ENCODE data around the gene VPS4B.

Gene VPS4B

GRCh38 chr18:63348508-63349136 is 73.7 kb downstream of the VPS4B start:
- ATAC-seq (ENCODE audit: low read depth): no peak
- Histone ChIP-seq H3K27me3 (ENCODE audit: insufficient read depth, poor library complexity, severe bottlenecking) (no peaks in the 10 kb centered on the region), H3K4me3 (ENCODE audit: severe bottlenecking) (no peak overlapping the region), H3K27ac (ENCODE audit: poor library complexity, severe bottlenecking) (peak overlapping the region; percentile 86), H3K36me3 (ENCODE audit: low read depth) (peaks cover 92% of the 10 kb centered on the region), H3K9me3 (ENCODE audit: severe bottlenecking) (no peaks in the 10 kb centered on the region), H3K4me1 (ENCODE audit: insufficient read depth, poor library complexity, severe bottlenecking) (peaks cover 24% of the 10 kb centered on the region)
- TF ChIP-seq, protein P1, sequence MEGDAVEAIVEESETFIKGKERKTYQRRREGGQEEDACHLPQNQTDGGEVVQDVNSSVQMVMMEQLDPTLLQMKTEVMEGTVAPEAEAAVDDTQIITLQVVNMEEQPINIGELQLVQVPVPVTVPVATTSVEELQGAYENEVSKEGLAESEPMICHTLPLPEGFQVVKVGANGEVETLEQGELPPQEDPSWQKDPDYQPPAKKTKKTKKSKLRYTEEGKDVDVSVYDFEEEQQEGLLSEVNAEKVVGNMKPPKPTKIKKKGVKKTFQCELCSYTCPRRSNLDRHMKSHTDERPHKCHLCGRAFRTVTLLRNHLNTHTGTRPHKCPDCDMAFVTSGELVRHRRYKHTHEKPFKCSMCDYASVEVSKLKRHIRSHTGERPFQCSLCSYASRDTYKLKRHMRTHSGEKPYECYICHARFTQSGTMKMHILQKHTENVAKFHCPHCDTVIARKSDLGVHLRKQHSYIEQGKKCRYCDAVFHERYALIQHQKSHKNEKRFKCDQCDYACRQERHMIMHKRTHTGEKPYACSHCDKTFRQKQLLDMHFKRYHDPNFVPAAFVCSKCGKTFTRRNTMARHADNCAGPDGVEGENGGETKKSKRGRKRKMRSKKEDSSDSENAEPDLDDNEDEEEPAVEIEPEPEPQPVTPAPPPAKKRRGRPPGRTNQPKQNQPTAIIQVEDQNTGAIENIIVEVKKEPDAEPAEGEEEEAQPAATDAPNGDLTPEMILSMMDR (IDR thresholded peaks at IDR 0.05; ENCODE audit: poor library complexity, severe bottlenecking): no peak
- DNase-seq (ENCODE audit: low spot score): no peak

- H3K9me3 ChIP-seq (ENCODE audit: severe bottlenecking): no peaks in the 10 kb centered on the region
- no peak overlapping the region for H3K4me3 ChIP-seq (ENCODE audit: severe bottlenecking)
- TF ChIP-seq, protein P1 (IDR thresholded peaks at IDR 0.05; ENCODE audit: poor library complexity, severe bottlenecking): no peak
- no peak for DNase-seq (ENCODE audit: low spot score)
- ATAC-seq (ENCODE audit: low read depth): peak; percentile 61
- H3K4me1 ChIP-seq (ENCODE audit: insufficient read depth, poor library complexity, severe bottlenecking): peaks cover 24% of the 10 kb centered on the region
- peak overlapping the region; percentile 86 for H3K27ac ChIP-seq (ENCODE audit: poor library complexity, severe bottlenecking)
- H3K36me3 ChIP-seq (ENCODE audit: low read depth): peaks cover 92% of the 10 kb centered on the region
- H3K27me3 ChIP-seq (ENCODE audit: insufficient read depth, poor library complexity, severe bottlenecking): no peaks in the 10 kb centered on the region
Measured at GRCh38 chr18:63346480-63347183, 75.6 kb downstream of the VPS4B start.

DNA sequence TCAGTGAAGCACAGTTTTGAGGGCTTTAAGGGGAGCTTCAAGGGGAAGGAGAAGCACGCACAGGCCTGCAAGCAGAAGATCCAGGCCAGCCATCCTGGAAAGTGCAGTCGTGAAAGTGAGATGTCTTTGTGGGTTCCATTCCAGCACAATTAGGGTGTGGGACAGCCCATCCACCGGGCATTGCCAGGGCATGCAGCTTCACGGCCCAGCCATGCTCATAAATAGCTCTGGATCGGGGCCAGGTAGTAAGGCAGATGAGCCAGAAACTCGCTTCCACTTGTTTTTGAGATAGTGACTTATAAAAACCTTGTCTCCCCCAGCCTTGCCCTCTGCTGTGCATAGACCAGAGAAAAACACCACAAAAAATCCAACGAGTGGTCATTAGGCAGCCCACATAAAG is 76.2 kb downstream of the VPS4B start:
- H3K36me3 ChIP-seq (ENCODE audit: low read depth): peaks cover 92% of the 10 kb centered on the region
- TF ChIP-seq, protein P1 (IDR thresholded peaks at IDR 0.05; ENCODE audit: poor library complexity, severe bottlenecking): no peak
- no peaks in the 10 kb centered on the region for H3K9me3 ChIP-seq (ENCODE audit: severe bottlenecking)
- ATAC-seq (ENCODE audit: low read depth) (peak; percentile 89), DNase-seq (ENCODE audit: low spot score) (peak; percentile 82)
- no peaks in the 10 kb centered on the region for H3K27me3 ChIP-seq (ENCODE audit: insufficient read depth, poor library complexity, severe bottlenecking)
- H3K4me1 ChIP-seq (ENCODE audit: insufficient read depth, poor library complexity, severe bottlenecking): peaks cover 24% of the 10 kb centered on the region
- H3K27ac ChIP-seq (ENCODE audit: poor library complexity, severe bottlenecking): peak overlapping the region; percentile 86
- H3K4me3 ChIP-seq (ENCODE audit: severe bottlenecking): no peak overlapping the region

- Histone ChIP-seq H3K9me3 (ENCODE audit: severe bottlenecking) (no peaks in the 10 kb centered on the region), H3K4me1 (ENCODE audit: insufficient read depth, poor library complexity, severe bottlenecking) (peaks cover 24% of the 10 kb centered on the region), H3K27me3 (ENCODE audit: insufficient read depth, poor library complexity, severe bottlenecking) (no peaks in the 10 kb centered on the region), H3K4me3 (ENCODE audit: severe bottlenecking) (no peak overlapping the region), H3K27ac (ENCODE audit: poor library complexity, severe bottlenecking) (peak overlapping the region; percentile 86), H3K36me3 (ENCODE audit: low read depth) (peaks cover 92% of the 10 kb centered on the region)
- DNase-seq (ENCODE audit: low spot score) (no peak), ATAC-seq (ENCODE audit: low read depth) (no peak)
- TF ChIP-seq, protein P1 (IDR thresholded peaks at IDR 0.05; ENCODE audit: poor library complexity, severe bottlenecking): no peak
Measured at GRCh38 chr18:63344918-63345317, 77.4 kb downstream of the VPS4B start.

DNA sequence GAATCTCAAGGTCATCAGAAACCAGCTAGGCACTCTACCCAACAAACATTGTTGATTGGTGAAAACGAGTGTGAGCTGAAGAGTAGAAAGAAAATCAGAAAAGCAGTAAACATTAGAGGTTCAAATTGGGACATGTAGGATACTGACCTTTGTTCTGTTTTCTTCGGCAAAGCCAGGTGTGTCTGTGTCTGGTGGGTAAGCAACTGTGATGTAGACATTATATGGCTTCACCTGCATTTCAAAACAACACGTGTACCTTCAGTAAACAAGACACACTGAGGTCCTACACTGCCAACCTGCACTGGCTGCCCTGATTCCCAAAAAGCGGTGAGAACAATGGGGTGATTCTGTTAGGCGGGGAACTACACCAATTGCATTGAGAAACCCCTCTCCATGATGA is 78.0 kb downstream of the VPS4B start:
- no peak for ATAC-seq (ENCODE audit: low read depth)
- H3K4me1 ChIP-seq (ENCODE audit: insufficient read depth, poor library complexity, severe bottlenecking): peaks cover 24% of the 10 kb centered on the region
- no peak overlapping the region for H3K4me3 ChIP-seq (ENCODE audit: severe bottlenecking)
- TF ChIP-seq, protein P1 (IDR thresholded peaks at IDR 0.05; ENCODE audit: poor library complexity, severe bottlenecking): no peak
- H3K27ac ChIP-seq (ENCODE audit: poor library complexity, severe bottlenecking): peak overlapping the region; percentile 86
- no peaks in the 10 kb centered on the region for H3K9me3 ChIP-seq (ENCODE audit: severe bottlenecking)
- peaks cover 92% of the 10 kb centered on the region for H3K36me3 ChIP-seq (ENCODE audit: low read depth)
- DNase-seq (ENCODE audit: low spot score): no peak
- no peaks in the 10 kb centered on the region for H3K27me3 ChIP-seq (ENCODE audit: insufficient read depth, poor library complexity, severe bottlenecking)

Measured in RWPE2 (cell line).